Ascending aorta (tissue), 2 donors: Measurements from ENCODE around the gene KLHL30. TPM values are rescaled to one million over a fixed set of nuclear protein-coding genes. Genes with fewer than 3 reads are reported as not detected.

ENCODE experiments used
- DNase-seq, 2 donors: peaks; one replicate each; pipeline ENCODE4 v3.0.0-alpha.2; 2019; ENCODE audit warnings: low spot score in 2 of 2
- H3K27ac ChIP-seq, 2 donors: fragments of 200-600 bp; sonication (generic); one replicate each; pipeline ENCODE4 v1.5.1; 2016 to 2017; ENCODE audit warnings: mild to moderate bottlenecking in 1 of 2
- H3K27me3 ChIP-seq: fragments of 200-600 bp; sonication (generic); one replicate; pipeline ENCODE4 v1.5.1; 2017
- H3K36me3 ChIP-seq, 2 donors: fragments of 200-600 bp; sonication (generic); one replicate each; pipeline ENCODE4 v1.5.1; 2016
- H3K4me1 ChIP-seq, 2 donors: fragments of 200-600 bp; sonication (generic); one replicate each; pipeline ENCODE4 v1.5.1; 2016 to 2017; ENCODE audit warnings: mild to moderate bottlenecking in 1 of 2
- H3K4me3 ChIP-seq, 2 donors: fragments of 200-600 bp; sonication (generic); one replicate each; pipeline ENCODE4 v1.5.1; 2016 to 2017; ENCODE audit warnings: mild to moderate bottlenecking in 1 of 2
- H3K9me3 ChIP-seq, 2 donors: fragments of 200-600 bp; sonication (generic); one replicate each; pipeline ENCODE4 v1.5.1; 2016
- CTCF ChIP-seq, 3 experiments: fragments of 200-600 bp in 2 of 3; fragments of 450-650 bp in 1 of 3; sonication (generic) in 2 of 3; IDR thresholded peaks; one replicate each; pipeline ENCODE4 v1.5.1; 2016 to 2019; ENCODE audit warnings: antibody characterized with exemption in 3 of 3, mild to moderate bottlenecking in 1 of 3, moderate library complexity in 1 of 3
- intact Hi-C: fragments of 100-400 bp; cut with DNase I; formaldehyde crosslinking; loops from one replicate; pipeline ENCODE4 v1.15.1; 2023
- total RNA-seq: library from RNA; depleted of rRNA; stranded (reverse); fragments of >200 nt; gene quantifications from one replicate; pipeline ENCODE4 v1.1.0, GENCODE V29; 2016

KLHL30 gene
- total RNA-seq, 1 donor from 2014 or later = 28.2 TPM

GRCh38 chr2:238104691-238105371, 33.6 kb upstream of the KLHL30 start:
- Histone ChIP-seq H3K4me3 (no peak overlapping the region), H3K27ac (no peak overlapping the region), H3K9me3 (no peaks in the 10 kb centered on the region), H3K4me1 (peaks cover 0 to 2% of the 10 kb centered on the region in 2 donors), H3K36me3 (no peaks in the 10 kb centered on the region), H3K27me3 (no peaks in the 10 kb centered on the region)
- intact Hi-C loops = no loop called here
- peak in 1 of 2 donors; percentile 57 for DNase-seq
- TF ChIP-seq CTCF (IDR thresholded peaks at IDR 0.05) = no peak

- no peak overlapping the region for H3K4me3 ChIP-seq
- intact Hi-C loops = no loop called here
- H3K27me3 ChIP-seq = no peaks in the 10 kb centered on the region
- H3K27ac ChIP-seq = no peak overlapping the region
- H3K9me3 ChIP-seq = no peaks in the 10 kb centered on the region
- H3K36me3 ChIP-seq = no peaks in the 10 kb centered on the region
- peak in 1 of 2 donors; percentile 42 for DNase-seq
- H3K4me1 ChIP-seq = peaks cover 0 to 2% of the 10 kb centered on the region in 2 donors
- no peak for TF ChIP-seq CTCF (IDR thresholded peaks at IDR 0.05)
These were observed 32.7 kb upstream of the KLHL30 start for GRCh38 chr2:238105506-238106338.

GRCh38 chr2:238106339-238106697, 32.1 kb upstream of the KLHL30 start:
- intact Hi-C loops = no loop called here
- TF ChIP-seq CTCF (IDR thresholded peaks at IDR 0.05) = no peak
- H3K27me3 ChIP-seq = no peaks in the 10 kb centered on the region
- no peak overlapping the region for H3K27ac ChIP-seq
- H3K36me3 ChIP-seq = no peaks in the 10 kb centered on the region
- peaks cover 0 to 2% of the 10 kb centered on the region in 2 donors for H3K4me1 ChIP-seq
- no peaks in the 10 kb centered on the region for H3K9me3 ChIP-seq
- peak in 1 of 2 donors; percentile 39 for DNase-seq
- no peak overlapping the region for H3K4me3 ChIP-seq

GRCh38 chr2:238106698-238107524, 31.6 kb upstream of the KLHL30 start:
- H3K4me1 ChIP-seq = peaks cover 0 to 2% of the 10 kb centered on the region in 2 donors
- H3K4me3 ChIP-seq = no peak overlapping the region
- intact Hi-C loops = no loop called here
- no peaks in the 10 kb centered on the region for H3K36me3 ChIP-seq
- H3K27me3 ChIP-seq = no peaks in the 10 kb centered on the region
- peaks cover 0 to 1% of the 10 kb centered on the region in 2 donors for H3K9me3 ChIP-seq
- TF ChIP-seq CTCF (IDR thresholded peaks at IDR 0.05) = peak in 1 of 3 experiments; percentile 12
- peak in 1 of 2 donors; percentile 53 for DNase-seq
- H3K27ac ChIP-seq = no peak overlapping the region

GRCh38 chr2:238107525-238108422, 30.7 kb upstream of the KLHL30 start:
- intact Hi-C loops = no loop called here
- Histone ChIP-seq H3K27ac (no peak overlapping the region), H3K36me3 (no peaks in the 10 kb centered on the region), H3K9me3 (peaks cover 0 to 9% of the 10 kb centered on the region in 2 donors), H3K27me3 (no peaks in the 10 kb centered on the region), H3K4me1 (peaks cover 0 to 2% of the 10 kb centered on the region in 2 donors), H3K4me3 (no peak overlapping the region)
- no peak for TF ChIP-seq CTCF (IDR thresholded peaks at IDR 0.05)
- peak in 1 of 2 donors; percentile 58 for DNase-seq
